B cell (primary cell): ENCODE results near the gene MED23. TPM values are rescaled to one million over a fixed set of nuclear protein-coding genes. Genes with fewer than 3 reads are reported as not detected.
"Not testable (repeated sequence)": the region's sequence is repeated elsewhere in the genome, so short reads cannot be mapped to it uniquely, and the experiment has no call there.

Experiments
- ATAC-seq: fragments of 200-7000 bp; cut with Tn5 transposase; one replicate; pipeline ENCODE4 v1.10.0; 2021; ENCODE audit warnings: low read depth, mild to moderate bottlenecking, moderate number of reproducible peaks, moderate library complexity
- CTCF ChIA-PET: fragments of 350-600 bp; sonication (Branson Sonifier 250); formaldehyde crosslinking; loops from one replicate; lab custom pipeline; 2021; ENCODE audit warnings: antibody characterized with exemption, inconsistent platforms; lab: Charles Lee
- POLR2A ChIA-PET: fragments of 350-600 bp; sonication (Branson Sonifier 250); formaldehyde crosslinking; loops from one replicate; lab custom pipeline; 2021; ENCODE audit warnings: antibody characterized with exemption; lab: Charles Lee
- DNase-seq: peaks from one replicate; pipeline ENCODE4 v3.0.0; 2013
- H2AFZ ChIP-seq: 2 replicates; pipeline ENCODE4 v1.6.1; 2012; ENCODE audit warnings: mild to moderate bottlenecking, low read depth, low read length; ENCODE audit not compliant: insufficient read depth, poor library complexity, severe bottlenecking
- H3K27ac ChIP-seq, 2 donors: 1 replicate in 1 of 2; 2 replicates in 1 of 2; pipeline ENCODE4 v1.5.1; 2012 to 2013; ENCODE audit warnings: low read length in 2 of 2, mild to moderate bottlenecking in 2 of 2, moderate library complexity in 1 of 2
- H3K27me3 ChIP-seq, 4 experiments: fragments of 200-600 bp in 1 of 4; sonication (generic) in 1 of 4; replicated peaks in 1 of 4; 1 replicate in 2 of 4; 2 replicates in 2 of 4; pipeline versions ENCODE4 v1.6.1 to v1.7.0; 2013 to 2016; ENCODE audit warnings: low read length in 3 of 4, mild to moderate bottlenecking in 2 of 4, mixed read lengths in 1 of 4, moderate library complexity in 1 of 4; ENCODE audit not compliant: insufficient read depth in 4 of 4, control insufficient read depth in 3 of 4; ENCODE audit errors: control extremely low read depth in 1 of 4
- H3K36me3 ChIP-seq, 2 experiments: replicated peaks in 1 of 2; 1 replicate in 1 of 2; 2 replicates in 1 of 2; pipeline versions ENCODE4 v1.6.1 to v1.7.1; 2013; ENCODE audit warnings: low read length in 1 of 2; ENCODE audit not compliant: insufficient read depth in 2 of 2, control insufficient read depth in 1 of 2; ENCODE audit errors: control extremely low read depth in 1 of 2, extremely low read depth in 1 of 2
- H3K4me1 ChIP-seq, 2 donors: fragments of 200-600 bp in 1 of 2; sonication (generic) in 1 of 2; 1 replicate in 1 of 2; 2 replicates in 1 of 2; pipeline versions ENCODE4 v1.5.1 to v1.6.1; 2013 to 2017; ENCODE audit warnings: low read length in 2 of 2; ENCODE audit not compliant: control insufficient read depth in 2 of 2, insufficient read depth in 2 of 2
- H3K4me2 ChIP-seq: replicated peaks from 2 replicates; pipeline ENCODE3; 2012; ENCODE audit warnings: mild to moderate bottlenecking, low read depth, low read length; ENCODE audit not compliant: poor library complexity, severe bottlenecking
- H3K4me3 ChIP-seq, 5 experiments: fragments of 200-600 bp in 1 of 5; sonication (generic) in 1 of 5; 1 replicate in 3 of 5; 2 replicates in 2 of 5; pipeline versions ENCODE4 v1.5.1 to v1.7.0; 2011 to 2016; ENCODE audit warnings: low read length in 4 of 5, mild to moderate bottlenecking in 4 of 5, low read depth in 2 of 5, control low read depth in 1 of 5, moderate library complexity in 1 of 5; ENCODE audit not compliant: insufficient read depth in 1 of 5; ENCODE audit errors: control extremely low read depth in 1 of 5, extremely low read depth in 1 of 5
- H3K79me2 ChIP-seq: fragments of 200-600 bp; sonication (generic); one replicate; pipeline ENCODE4 v1.6.0; 2016; ENCODE audit warnings: low read length; ENCODE audit not compliant: control insufficient read depth, insufficient read depth
- H3K9ac ChIP-seq: fragments of 200-600 bp; sonication (generic); 2 replicates; pipeline ENCODE4 v1.6.1; 2017; ENCODE audit warnings: mild to moderate bottlenecking, low read length, moderate library complexity
- H3K9me3 ChIP-seq, 3 donors: one replicate each; pipeline versions ENCODE4 v1.6.1 to v1.7.1; 2013; ENCODE audit warnings: low read length in 2 of 3; ENCODE audit not compliant: control insufficient read depth in 2 of 3, insufficient read depth in 1 of 3; ENCODE audit errors: control extremely low read depth in 1 of 3
- H4K20me1 ChIP-seq: 2 replicates; pipeline ENCODE4 v1.6.0; 2012; ENCODE audit warnings: mild to moderate bottlenecking, low read length; ENCODE audit not compliant: insufficient read depth, control insufficient read depth, poor library complexity, severe bottlenecking
- H3K27ac Mint-ChIP-seq: one replicate; pipeline ENCODE4 v1.8.0; 2021; ENCODE audit warnings: mixed read lengths
- H3K27me3 Mint-ChIP-seq: one replicate; pipeline ENCODE4 v1.8.0; 2021; ENCODE audit warnings: mixed read lengths
- H3K4me1 Mint-ChIP-seq: one replicate; pipeline ENCODE4 v1.8.0; 2021; ENCODE audit warnings: mixed read lengths
- H3K4me3 Mint-ChIP-seq: one replicate; pipeline ENCODE4 v1.8.0; 2021; ENCODE audit warnings: mixed read lengths
- H3K9me3 Mint-ChIP-seq: one replicate; pipeline ENCODE4 v1.8.0; 2022; ENCODE audit warnings: mixed read lengths; ENCODE audit not compliant: insufficient read depth
- CTCF ChIP-seq: fragments of 200-600 bp; IDR thresholded peaks from one replicate; pipeline ENCODE4 v1.8.0; 2022; ENCODE audit warnings: antibody characterized with exemption, mild to moderate bottlenecking
- EZH2 ChIP-seq: IDR thresholded peaks from 2 replicates; pipeline ENCODE4 v1.6.1; 2012; ENCODE audit warnings: borderline replicate concordance, low read depth, mild to moderate bottlenecking, moderate library complexity, low read length; ENCODE audit not compliant: insufficient read depth, poor library complexity, severe bottlenecking
- WGBS: methylation state at CpG from one replicate; pipeline ENCODE4 v1.1.5; 2013; ENCODE audit warnings: missing lambda C conversion rate; ENCODE audit not compliant: insufficient coverage; 5-methylcytosine and 5-hydroxymethylcytosine counted together
- intact Hi-C: fragments of 100-400 bp; cut with micrococcal nuclease; formaldehyde crosslinking; loops from one replicate; pipeline ENCODE4 v1.10.0; 2022
- polyA plus RNA-seq: library from polyadenylated mRNA; depleted of rRNA; stranded (reverse); fragments of >200 nt; gene quantifications from 2 replicates; pipeline ENCODE4 v1.2.3, GENCODE V29; 2012
- total RNA-seq, 2 donors: library from RNA; stranded (reverse); fragments of 120-200 nt in 1 of 2; gene quantifications; 1 replicate in 1 of 2; 2 replicates in 1 of 2; pipeline versions ENCODE4 v1.2.3 to v1.2.4, GENCODE V29; 2013 to 2022

Gene MED23
- total and polyA plus RNA-seq, 2 donors (not counting 1 experiment from before 2014, with no cell fraction given): 22.7 to 57.1 TPM

- ChIA-PET CTCF (interaction anchor here (0.6 to 6.3 kb wide), 11 partner anchors 13 to 1138 kb away, joined by 3 to 86 read pairs (median 10); no protein-coding TSS in a partner anchor), POLR2A (no interaction called here)
- no peak for DNase-seq
- Mint-ChIP-seq H3K27me3 (peaks cover 11% of the 10 kb centered on the region), H3K4me3 (no peak overlapping the region), H3K4me1 (peaks cover 5% of the 10 kb centered on the region), H3K9me3 (no peaks in the 10 kb centered on the region), H3K27ac (no peak overlapping the region)
- TF ChIP-seq EZH2 (no peak), CTCF (no peak)
- intact Hi-C loops: loop anchor here (5.0 kb wide), 1 partner anchor 400 kb away; no protein-coding TSS in a partner anchor
- no peaks in the 10 kb centered on the region for H3K79me2 ChIP-seq
- no peaks in the 10 kb centered on the region for H3K9me3 ChIP-seq
- no peaks in the 10 kb centered on the region for H3K36me3 ChIP-seq
- ATAC-seq: no peak
- H3K9ac ChIP-seq: no peak overlapping the region
- peaks cover 0 to 4% (median 0%) of the 10 kb centered on the region in 4 experiments for H3K27me3 ChIP-seq
- H3K4me1 ChIP-seq: peaks cover 3% of the 10 kb centered on the region in 2 donors
- H3K4me2 ChIP-seq: no peak overlapping the region
- no peak overlapping the region for H3K4me3 ChIP-seq
- whole genome bisulfite sequencing: 61% methylated on average over 3 of the region's 3 CpGs
- H2AFZ ChIP-seq: no peak overlapping the region
- H3K27ac ChIP-seq: no peak overlapping the region
- no peaks in the 10 kb centered on the region for H4K20me1 ChIP-seq
Observed at GRCh38 chr6:131532580-131533039, 95.4 kb downstream of the MED23 start.

DNA sequence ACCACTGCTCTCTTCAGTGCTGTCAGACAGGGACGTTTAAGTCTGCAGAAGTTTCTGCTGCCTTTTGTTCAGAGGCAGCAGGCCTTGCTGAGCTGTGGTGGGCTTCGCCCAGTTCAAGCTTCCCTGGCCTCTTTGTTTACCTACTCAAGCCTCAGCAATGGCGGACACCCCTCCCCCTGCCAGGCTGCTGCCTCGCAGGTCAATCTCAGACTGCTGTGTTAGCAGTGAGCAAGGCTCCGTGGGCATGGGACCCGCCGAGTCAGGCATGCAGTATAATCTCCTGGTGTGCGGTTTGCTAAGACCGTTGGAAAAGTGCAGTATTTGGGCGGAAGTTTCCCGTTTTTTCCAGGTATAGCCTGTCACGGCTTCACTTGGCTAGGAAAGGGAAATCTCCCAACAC lies 96.4 kb downstream of the MED23 start:
- intact Hi-C loops: loop anchor here (5.0 kb wide), 1 partner anchor 399 kb away; no protein-coding TSS in a partner anchor
- H3K9me3 Mint-ChIP-seq, DNase-seq, H3K4me2 ChIP-seq, H3K4me1 ChIP-seq, H3K9ac ChIP-seq, H3K79me2 ChIP-seq, H4K20me1 ChIP-seq, H3K4me3 ChIP-seq, POLR2A ChIA-PET, H3K36me3 ChIP-seq, H3K27me3 ChIP-seq, H3K9me3 ChIP-seq, H2AFZ ChIP-seq, H3K27ac Mint-ChIP-seq, H3K27ac ChIP-seq, H3K4me3 Mint-ChIP-seq, H3K4me1 Mint-ChIP-seq, ATAC-seq: not testable (repeated sequence)
- CTCF ChIA-PET: interaction anchor here (2.0 to 6.3 kb wide), 3 partner anchors 332 to 647 kb away, joined by 6 to 79 read pairs (median 66); no protein-coding TSS in a partner anchor
- 92% methylated on average over 12 of the region's 12 CpGs for WGBS
- peaks cover 11% of the 10 kb centered on the region for H3K27me3 Mint-ChIP-seq

GRCh38 chr6:131530936-131531335 lies 97.1 kb downstream of the MED23 start:
- H3K27me3 ChIP-seq, H3K4me2 ChIP-seq, H3K9me3 ChIP-seq, H3K27ac Mint-ChIP-seq, H3K4me1 Mint-ChIP-seq, H3K36me3 ChIP-seq, H3K4me1 ChIP-seq, H3K9ac ChIP-seq, H2AFZ ChIP-seq, H3K9me3 Mint-ChIP-seq, POLR2A ChIA-PET, ATAC-seq, H3K79me2 ChIP-seq, H4K20me1 ChIP-seq, H3K4me3 Mint-ChIP-seq, H3K27ac ChIP-seq, DNase-seq, H3K4me3 ChIP-seq: not testable (repeated sequence)
- CTCF ChIA-PET: interaction anchor here (2.0 to 6.3 kb wide), 3 partner anchors 331 to 646 kb away, joined by 6 to 79 read pairs (median 66); no protein-coding TSS in a partner anchor
- intact Hi-C loops: loop anchor here (5.0 kb wide), 1 partner anchor 399 kb away; no protein-coding TSS in a partner anchor
- 100% methylated on average over 2 of the region's 5 CpGs for WGBS
- H3K27me3 Mint-ChIP-seq: peaks cover 11% of the 10 kb centered on the region
